Tongue (tissue), 3 donors: ENCODE measurements around the gene GTF2IRD2. TPM values are rescaled to one million over a fixed set of nuclear protein-coding genes. Genes with fewer than 3 reads are reported as not detected.
A peak's percentile ranks its signal among the peaks of the same experiment; 100 is the strongest.
"Not testable (repeated sequence)": the region's sequence is repeated elsewhere in the genome, so short reads cannot be mapped to it uniquely, and the experiment has no call there.

Experiments
- DNase-seq: peaks from one replicate; pipeline ENCODE4 v3.0.0-alpha.2; 2015
- small RNA-seq: library from RNA; depleted of rRNA; stranded (forward); fragments of <200 nt; gene quantifications from one replicate; pipeline ENCODE3, GENCODE V24; 2014; ENCODE audit warnings: low replicate concordance
- total RNA-seq: library from RNA; depleted of rRNA; stranded (reverse); fragments of >200 nt; gene quantifications from one replicate; pipeline ENCODE4 v1.2.3, GENCODE V29; 2014

The GTF2IRD2 gene
- total RNA-seq, 1 donor from 2014 or later = 12.4 TPM

DNA sequence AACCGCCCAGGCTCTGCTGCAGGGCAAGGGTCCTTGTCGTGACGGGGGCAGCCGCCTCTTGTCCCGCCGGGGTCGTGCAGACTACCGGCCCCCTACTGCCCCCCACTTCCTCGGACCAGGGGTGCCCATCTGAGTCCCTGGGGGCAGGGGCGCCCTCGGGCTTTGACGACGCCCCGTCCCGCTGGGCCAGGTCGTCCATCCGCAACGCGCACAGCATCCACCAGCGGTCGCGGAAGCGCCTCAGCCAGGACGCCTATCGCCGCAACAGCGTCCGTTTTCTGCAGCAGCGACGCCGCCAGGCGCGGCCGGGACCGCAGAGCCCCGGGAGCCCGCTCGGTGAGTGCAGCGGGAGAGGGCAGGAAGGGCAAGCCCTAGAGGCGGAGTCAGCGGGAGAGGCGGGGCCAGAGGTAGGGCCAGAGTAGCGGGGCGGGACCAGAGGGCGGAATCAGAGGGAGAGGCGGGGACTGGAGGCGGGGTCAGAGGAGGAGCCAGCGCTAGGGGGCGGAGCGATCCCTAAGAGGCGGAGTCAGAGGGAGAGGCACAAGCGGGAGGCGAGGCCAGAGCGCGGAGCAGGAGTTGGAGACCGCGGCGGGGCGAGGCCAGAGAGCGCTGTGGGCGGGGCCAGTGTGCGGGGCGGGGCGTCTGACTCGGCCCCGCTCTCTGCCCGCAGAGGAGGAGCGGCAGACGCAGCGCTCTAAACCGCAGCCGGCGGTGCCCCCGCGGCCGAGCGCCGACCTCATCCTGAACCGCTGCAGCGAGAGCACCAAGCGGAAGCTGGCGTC lies 62.8 kb downstream of the GTF2IRD2 start:
- DNase-seq = peak; percentile 93

DNA sequence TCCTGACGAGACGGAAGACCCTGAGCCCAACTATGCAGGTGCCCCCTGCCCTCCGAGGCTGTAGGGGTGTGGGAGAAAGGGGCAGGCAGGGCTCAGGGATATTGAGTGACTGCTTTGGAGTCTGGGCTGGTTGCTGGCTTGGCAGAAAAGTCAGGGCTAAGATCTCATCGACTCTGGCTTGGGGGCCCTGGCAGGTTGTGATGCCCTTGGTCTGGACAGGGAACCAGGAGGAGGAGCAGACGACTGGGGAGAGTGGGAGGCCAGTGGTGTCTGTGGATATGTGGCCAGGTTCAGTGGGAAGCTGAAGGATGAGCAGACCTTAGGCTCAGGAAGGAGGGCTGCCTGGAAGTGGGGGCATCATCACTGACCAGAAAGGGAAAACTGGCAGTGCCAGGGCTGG lies 67.8 kb downstream of the GTF2IRD2 start:
- DNase-seq = not testable (repeated sequence)

DNA sequence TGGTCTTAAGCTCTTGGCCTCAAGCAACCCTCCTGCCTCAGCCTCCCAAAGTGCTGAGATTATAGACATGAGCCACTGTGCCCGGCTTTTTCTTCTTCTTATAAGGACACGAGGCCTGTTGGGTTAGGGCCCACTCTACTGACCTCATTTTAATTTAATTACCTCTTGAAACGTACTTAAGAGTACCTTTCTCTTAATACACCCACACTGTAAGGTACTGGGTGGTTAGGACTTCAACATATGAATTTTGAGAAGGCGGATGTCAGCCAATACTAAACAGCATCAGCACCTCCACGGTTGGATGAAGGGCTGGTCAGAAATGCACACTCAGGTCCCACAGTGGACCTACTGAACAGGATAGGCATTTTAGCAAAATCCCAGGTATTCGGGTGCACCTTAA lies 69.7 kb downstream of the GTF2IRD2 start:
- DNase-seq = not testable (repeated sequence)

DNA sequence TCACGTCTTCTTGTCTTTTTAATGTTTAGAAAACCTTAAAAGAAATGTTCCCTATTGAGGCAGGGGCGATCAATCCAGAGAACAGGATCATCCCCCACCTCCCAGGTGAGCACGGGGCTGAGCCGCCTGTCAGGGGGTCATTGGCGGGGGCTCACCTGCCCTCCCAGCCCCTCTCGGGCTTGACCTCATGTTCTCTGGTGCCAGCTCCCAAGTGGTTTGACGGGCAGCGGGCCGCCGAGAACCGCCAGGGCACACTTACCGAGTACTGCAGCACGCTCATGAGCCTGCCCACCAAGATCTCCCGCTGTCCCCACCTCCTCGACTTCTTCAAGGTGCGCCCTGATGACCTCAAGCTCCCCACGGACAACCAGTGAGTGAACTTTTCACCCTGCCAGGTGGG lies 72.4 kb downstream of the GTF2IRD2 start:
- not testable (repeated sequence) for DNase-seq

DNA sequence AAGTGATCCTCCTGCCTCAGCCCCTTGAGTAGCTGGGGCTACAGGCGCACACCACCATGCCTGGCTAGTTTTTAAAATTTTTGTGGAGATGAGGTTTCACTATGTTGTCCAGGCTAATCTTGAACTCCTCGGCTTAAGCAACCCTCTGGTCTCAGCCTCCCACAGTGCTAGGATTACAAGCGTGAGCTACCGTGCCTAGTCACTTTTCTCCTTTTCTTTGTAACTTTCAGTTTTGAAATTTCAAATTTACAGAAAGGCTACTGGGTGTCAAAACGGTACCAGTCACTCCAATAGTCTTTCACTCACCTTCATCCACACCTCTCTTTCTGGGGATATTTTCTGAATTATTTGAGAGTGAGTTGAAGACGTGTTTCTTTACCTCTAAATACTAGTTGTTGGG lies 76.3 kb downstream of the GTF2IRD2 start:
- not testable (repeated sequence) for DNase-seq

DNA sequence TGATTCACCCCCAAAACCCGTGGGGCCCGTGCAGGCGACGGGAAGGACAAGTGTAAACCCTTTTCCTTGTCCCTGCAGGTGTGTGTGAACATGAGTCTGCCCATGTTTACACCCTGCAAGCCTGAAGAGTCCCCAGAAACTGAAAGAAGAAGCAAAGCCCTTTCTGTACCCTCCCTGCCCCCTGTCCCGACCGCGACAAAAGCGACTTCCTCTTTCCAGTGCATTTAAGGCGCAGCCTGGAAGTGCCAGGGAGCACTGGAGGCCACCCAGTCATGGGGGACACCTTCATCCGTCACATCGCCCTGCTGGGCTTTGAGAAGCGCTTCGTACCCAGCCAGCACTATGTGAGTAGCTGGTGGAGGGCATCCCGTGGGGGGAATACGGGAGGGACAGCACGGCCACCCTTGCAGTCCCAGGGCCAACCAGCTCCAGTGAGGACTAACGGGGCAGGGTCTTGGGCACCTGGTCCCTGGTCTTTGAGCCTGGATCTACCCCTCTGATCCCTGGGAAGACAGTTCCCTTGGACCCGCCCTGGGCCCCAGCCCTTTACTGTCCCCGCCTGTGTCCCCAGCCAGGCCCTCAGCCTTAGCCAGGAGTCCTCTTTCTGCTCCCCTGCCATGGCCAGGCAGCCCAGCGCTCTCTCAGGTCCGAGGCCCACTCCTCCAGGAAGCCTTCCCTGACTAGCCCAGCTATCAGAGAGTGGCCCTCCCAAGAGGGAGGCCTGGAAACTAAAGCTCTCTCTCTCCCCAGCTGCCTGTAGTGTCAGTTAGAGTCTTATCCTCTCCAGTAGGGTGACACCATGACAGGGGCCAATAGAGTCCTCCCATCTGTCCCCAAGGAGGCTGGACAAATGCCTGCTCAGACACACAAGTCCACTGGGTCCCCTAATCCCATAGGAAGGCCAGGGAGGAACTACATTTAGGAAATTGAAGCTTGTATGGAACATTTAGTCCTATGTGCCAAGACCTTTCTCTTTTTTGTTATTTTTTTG lies 77.3 kb downstream of the GTF2IRD2 start, which contains the start of gene NCF1:
Gene NCF1 (plus strand): TSS at position 252 of the 991 bp plus-strand sequence. CDS start 21 bp downstream, at position 273.
- DNase-seq = not testable (repeated sequence)

DNA sequence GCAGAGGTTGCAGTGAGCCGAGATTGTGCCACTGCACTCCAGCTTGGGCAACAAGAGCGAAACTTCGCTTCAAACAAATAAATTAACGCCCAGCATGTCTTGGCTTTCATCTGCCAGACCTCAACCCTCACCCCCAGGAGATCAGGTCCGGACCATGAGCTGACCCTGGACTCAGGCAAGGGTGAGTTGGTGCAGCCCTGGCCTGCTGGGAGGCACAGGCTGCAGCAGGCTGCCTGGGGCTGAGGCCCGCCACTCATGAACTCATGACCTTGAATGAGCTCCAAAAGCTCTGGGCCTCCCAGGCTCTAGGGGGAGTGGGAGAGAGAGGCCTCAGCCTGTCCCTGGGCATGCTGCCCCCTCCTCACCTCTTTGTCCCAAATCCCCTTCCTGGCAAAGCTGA lies 79.3 kb downstream of the GTF2IRD2 start:
- DNase-seq = not testable (repeated sequence)

DNA sequence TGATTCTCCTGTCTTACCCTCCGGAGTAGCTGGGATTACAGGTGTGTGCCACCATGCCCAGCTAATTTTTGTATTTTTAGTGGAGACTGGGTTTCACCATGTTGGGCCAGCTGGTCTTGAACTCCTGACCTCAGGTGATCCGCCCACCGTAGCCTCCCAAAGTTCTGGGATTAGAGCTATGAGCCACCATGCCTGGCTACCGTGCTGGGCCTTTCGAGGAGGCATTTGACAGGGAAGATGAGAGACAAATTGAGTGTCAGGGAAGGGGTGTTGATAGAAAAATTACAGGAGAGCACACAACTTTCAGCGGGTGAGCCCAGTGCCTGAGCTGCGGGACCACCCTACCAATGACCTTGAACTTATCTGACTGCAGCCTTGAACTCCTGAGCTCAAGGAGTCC lies 81.3 kb downstream of the GTF2IRD2 start:
- not testable (repeated sequence) for DNase-seq

DNA sequence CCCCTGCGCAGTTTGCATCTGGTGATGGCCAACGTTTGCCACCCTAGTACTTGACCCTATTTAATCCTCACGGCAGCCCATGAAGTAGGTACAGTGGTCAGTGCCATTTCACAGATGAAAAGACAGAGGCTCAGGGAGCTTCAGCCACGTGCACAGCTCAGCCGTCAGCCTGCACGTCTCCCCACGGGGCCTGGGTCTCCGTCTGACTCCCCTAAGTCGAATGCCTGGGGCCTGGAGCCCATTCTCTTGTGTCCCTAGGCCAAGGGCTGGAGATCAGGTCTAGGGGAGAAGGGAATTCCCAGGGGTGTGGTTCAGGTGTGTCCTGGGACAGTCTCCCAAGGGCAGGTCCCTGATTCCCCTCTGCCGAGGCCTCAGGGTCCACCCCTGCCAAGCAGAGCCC lies 84.4 kb downstream of the GTF2IRD2 start:
- DNase-seq = not testable (repeated sequence)

DNA sequence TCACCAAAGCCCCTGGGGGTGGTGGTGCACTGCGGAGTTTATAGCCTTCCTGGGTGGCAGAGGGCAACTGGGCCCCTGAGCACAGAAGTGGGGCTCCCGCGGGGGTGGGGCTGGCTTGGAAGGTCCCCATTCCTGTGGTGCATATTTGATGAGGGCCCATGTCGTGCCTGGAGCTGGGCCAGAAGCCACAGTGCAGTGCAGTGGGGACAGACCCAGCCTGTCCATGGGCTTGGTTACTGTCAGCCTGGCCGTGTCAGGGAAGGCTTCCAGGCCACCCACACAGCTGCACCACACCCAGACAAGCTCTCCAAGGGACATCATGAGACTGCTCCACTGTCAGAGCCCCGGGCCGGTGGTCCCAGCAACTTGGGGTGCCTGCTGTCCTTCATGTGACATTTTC lies 84.9 kb downstream of the GTF2IRD2 start:
- DNase-seq = not testable (repeated sequence)

DNA sequence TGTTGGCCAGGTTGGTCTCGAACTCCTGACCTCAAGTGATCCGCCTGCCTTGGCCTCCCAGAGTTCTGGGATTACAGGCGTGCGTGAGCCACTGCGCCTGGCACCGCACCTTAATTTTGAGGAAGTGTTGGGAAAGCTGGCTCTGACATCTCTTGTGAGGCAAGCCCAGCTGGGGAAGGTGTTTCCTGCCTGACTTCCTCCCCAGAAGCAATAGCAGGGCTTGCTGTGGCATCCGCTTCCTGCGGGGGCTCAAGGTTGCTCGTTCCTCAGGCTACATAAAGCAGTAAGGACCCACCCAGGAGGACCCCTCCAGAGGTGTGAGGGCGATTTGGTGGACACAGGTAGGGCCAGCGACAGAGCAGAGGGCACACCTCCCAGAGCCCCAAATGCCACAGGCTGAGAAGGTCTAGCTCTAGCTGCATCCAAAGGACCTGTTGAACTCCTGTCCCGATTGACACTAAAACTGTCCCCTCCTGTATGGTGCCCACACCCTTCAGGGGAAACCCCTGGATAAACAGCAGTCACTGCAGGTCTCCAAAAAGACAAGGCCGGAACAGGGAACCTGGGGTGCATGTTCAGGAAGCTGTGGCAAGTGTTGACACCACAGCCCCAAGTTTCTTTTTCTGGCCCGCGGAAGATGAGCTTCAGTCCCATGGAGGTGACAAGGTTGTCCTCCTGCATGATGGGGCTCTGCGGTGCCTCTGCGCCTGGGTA lies 86.0 kb downstream of the GTF2IRD2 start:
- not testable (repeated sequence) for DNase-seq

DNA sequence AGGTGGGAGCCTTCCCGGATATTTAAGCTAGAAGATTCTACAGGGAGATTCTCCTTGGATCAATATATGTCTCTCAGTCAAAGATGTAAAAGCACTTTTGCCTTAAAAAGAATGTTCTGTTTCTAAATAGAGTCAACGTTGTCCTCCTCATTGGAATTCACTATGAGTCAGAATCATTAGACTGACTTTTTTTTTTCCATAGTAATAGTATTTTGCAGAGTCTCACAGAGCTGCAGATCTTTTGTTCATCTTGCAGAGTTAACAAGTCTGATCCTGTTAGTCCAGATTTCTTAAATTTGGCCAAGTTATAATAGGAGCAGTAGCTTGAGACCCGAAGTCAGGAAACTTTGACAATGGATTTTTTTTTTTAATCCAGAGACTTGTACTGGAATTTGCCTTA lies 92.4 kb downstream of the GTF2IRD2 start:
- DNase-seq = not testable (repeated sequence)

DNA sequence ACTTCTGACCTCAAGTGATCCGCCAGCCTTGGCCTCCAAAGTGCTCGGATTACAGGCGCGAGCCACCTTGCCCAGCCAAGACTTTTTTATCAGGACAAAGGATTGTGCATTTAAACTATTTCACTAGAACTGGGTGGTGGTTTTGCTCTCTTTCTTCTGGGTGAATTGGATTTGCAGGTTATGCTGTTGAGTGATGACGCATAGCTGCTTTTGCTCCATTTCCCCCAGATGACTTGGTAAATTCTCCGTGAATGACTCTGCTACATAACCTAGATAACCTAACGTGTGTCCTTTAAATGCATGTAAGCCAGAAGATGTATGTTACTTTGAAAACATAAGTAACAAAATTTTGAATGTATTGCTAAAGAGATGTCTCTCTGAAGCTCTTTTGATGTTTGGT lies 93.1 kb downstream of the GTF2IRD2 start:
- not testable (repeated sequence) for DNase-seq

DNA sequence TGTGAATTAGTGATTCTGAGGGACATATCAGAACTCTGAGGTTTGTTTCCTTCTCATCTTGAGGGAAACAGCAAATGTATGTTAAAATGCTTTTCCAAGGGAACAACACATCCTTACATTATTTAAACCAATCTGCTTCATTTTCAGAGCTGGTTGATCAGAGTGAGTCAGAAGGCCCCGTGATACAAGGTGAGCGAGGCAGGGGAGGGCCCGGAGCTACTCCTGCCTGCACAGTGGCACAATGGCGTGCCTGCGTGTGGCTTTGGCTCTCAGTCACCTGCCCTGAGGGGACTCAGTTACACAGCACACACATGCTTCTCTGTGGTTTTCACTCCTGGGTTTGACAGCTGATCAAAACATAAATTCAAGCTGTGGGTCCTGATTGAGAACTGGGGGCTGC lies 94.7 kb downstream of the GTF2IRD2 start:
- DNase-seq = not testable (repeated sequence)

DNA sequence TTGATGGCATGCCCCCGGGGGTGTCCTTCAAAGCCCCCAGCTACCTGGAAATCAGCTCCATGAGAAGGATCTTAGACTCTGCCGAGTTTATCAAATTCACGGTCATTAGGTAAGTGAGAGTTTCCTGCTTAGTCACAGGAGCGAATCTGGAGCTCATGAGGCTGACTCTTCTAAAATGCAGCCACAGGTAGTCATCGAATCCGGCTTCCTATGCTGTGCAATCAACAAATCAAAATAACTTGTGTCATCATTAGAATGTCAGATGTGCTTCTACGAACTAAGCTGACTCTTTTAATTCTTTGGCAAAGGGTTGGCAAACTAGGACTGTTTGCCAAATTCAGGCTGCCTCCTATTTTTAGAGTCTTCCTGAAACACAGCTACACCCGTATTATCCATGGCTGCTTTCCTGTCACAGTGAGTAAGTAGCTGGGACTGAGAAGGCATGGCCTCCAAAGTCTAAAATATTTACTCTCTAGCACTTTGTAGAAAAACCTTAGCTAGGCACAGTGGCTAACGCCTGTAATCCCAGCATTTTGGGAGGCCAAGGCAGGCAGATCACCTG lies 97.4 kb downstream of the GTF2IRD2 start:
- not testable (repeated sequence) for DNase-seq

Small RNA genes within 50 kb of the gene (small RNA-seq; reads per million reads assigned to genes)
- gene RF00019 = not detected

Other genes starting within 250 kb of the GTF2IRD2 start
- 167 TPM for gene GTF2I, start 193.9 kb downstream of the GTF2IRD2 start, total RNA-seq
- 0.82 TPM for gene NCF1, start 77.6 kb downstream of the GTF2IRD2 start, total RNA-seq
- gene CASTOR2, start 113.1 kb upstream of the GTF2IRD2 start, total RNA-seq = 43.0 TPM
- 49.3 TPM for gene RCC1L, start 222.2 kb upstream of the GTF2IRD2 start, total RNA-seq
- 39.3 TPM for gene GTF2IRD2B, start 241.0 kb upstream of the GTF2IRD2 start, total RNA-seq